Stimulated activated memory B cell treated with anti-CD40 and anti-IgM and Interleukin-4, amounts not matched to agents 10 μg/mL and 1 μg/mL and 100 μg/mL, for 72 hours (primary cell): ENCODE results near the gene ZFR.
A peak's percentile ranks its signal among the peaks of the same experiment; 100 is the strongest.
"Not testable (repeated sequence)": the region's sequence is repeated elsewhere in the genome, so short reads cannot be mapped to it uniquely, and the experiment has no call there.

Experiments
- ATAC-seq: fragments of 150-1000 bp; cut with Tn5 transposase; 2 replicates; pipeline ENCODE4 v1.10.0; 2021
- H3K27ac Mint-ChIP-seq: one replicate; pipeline ENCODE4 v1.8.0; 2022; ENCODE audit warnings: mild to moderate bottlenecking, mixed read lengths
- H3K27me3 Mint-ChIP-seq: one replicate; pipeline ENCODE4 v1.8.0; 2022; ENCODE audit warnings: mixed read lengths
- H3K36me3 Mint-ChIP-seq: one replicate; pipeline ENCODE4 v1.8.0; 2022; ENCODE audit warnings: mixed read lengths
- H3K4me1 Mint-ChIP-seq: one replicate; pipeline ENCODE4 v1.8.0; 2022; ENCODE audit warnings: mixed read lengths
- H3K4me3 Mint-ChIP-seq: one replicate; pipeline ENCODE4 v1.8.0; 2022; ENCODE audit warnings: mild to moderate bottlenecking, moderate library complexity, mixed read lengths
- H3K9me3 Mint-ChIP-seq: one replicate; pipeline ENCODE4 v1.8.0; 2022; ENCODE audit warnings: mixed read lengths

The ZFR gene

DNA sequence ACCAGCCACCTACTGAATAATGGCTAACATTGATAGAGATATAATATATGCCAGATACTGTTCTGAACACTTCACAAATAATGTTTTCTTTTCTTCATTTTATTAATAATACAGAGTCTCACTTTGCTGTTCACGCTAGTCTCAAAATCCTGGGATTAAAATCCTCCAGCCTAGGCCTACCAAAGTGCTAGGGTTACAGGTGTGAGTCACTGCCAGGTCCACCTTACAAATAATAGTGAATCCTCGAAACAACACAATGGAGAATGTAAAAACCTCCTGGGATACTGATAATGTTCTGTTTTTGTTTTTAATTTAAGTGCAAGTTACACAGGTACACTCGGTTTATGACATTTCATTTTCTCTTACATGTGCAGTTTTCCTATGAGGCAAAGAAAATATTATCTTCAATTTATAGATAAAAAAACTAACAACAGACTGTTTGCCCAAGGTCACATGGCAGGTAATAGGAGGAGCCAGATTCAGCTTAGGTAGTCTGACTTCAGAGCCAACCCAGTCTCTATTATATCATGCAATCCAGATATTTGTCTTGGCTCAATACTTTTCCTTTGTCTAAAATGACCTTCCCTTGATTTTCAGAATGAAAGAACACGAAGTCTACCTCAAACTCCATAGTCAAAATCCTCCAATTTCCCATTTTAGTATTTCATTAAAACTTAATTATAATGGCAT lies 7.8 kb downstream of the ZFR start:
- Mint-ChIP-seq H3K27me3 (no peaks in the 10 kb centered on the region), H3K4me3 (no peak overlapping the region), H3K9me3 (no peaks in the 10 kb centered on the region), H3K27ac (no peak overlapping the region), H3K4me1 (peaks cover 18% of the 10 kb centered on the region), H3K36me3 (peaks cover 12% of the 10 kb centered on the region)
- ATAC-seq: no peak

DNA sequence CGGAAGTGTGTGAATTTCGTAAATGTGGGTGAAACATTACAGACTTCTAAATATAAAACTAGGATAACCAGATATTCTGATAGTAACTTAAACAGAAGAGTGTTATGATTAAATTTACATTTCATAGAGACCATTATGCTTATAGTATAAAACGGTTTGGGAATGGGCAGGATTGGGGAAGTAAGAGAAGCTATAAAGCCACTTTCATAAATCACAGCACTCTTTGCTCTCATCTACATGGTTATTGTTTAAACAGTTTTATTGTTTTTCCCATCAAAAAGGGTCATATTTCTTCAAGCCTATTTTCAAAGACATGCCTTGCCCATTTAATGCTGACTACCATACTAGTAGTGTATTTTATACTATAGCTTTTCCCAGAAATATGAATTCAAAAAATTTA lies 9.2 kb downstream of the ZFR start:
- Mint-ChIP-seq H3K4me3 (no peak overlapping the region), H3K27me3 (no peaks in the 10 kb centered on the region), H3K9me3 (no peaks in the 10 kb centered on the region), H3K27ac (no peak overlapping the region), H3K36me3 (peaks cover 19% of the 10 kb centered on the region), H3K4me1 (peaks cover 28% of the 10 kb centered on the region)
- ATAC-seq: no peak

DNA sequence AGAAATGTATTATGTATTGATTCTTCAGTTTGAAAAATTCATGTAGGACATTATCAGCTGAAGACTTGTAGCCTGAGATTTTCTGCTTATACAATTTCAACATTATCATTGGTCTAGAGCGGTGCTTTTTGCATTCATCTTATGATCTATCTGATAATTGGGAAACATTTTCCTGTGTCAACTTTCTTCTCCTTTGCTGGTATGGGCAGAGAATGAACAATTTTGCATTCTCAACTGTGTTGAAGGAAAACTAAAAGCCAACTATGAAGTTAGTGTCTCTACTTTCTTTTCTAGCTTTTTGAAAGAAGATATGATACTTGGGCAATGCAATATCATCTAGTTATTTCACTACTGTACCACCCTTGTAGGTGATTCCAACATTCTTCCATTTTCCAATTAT lies 10.3 kb downstream of the ZFR start:
- Mint-ChIP-seq H3K27me3 (no peaks in the 10 kb centered on the region), H3K36me3 (peaks cover 29% of the 10 kb centered on the region), H3K4me3 (no peak overlapping the region), H3K9me3 (no peaks in the 10 kb centered on the region), H3K27ac (no peak overlapping the region), H3K4me1 (peaks cover 34% of the 10 kb centered on the region)
- ATAC-seq: no peak

DNA sequence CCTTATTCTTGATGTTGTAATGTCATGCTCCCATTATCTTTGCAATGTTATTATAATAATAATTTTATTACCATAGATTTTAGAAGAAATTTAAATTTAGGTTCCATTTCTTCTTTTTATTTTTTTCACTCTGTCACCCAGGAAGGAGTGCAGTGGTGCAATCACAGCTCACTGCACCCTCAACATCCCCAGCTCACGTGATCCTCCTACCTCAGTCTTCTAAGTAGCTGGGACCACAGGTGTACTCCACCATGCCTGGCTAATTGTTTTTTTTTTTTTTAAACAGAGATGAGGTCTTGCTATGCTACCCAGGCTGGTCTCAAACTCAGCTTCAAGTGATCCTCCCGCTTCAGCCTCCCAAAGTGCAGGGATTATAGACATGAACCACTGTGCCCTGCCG lies 11.9 kb downstream of the ZFR start:
- Mint-ChIP-seq H3K9me3 (no peaks in the 10 kb centered on the region), H3K4me3 (no peak overlapping the region), H3K36me3 (peaks cover 44% of the 10 kb centered on the region), H3K27ac (no peak overlapping the region), H3K4me1 (peaks cover 34% of the 10 kb centered on the region), H3K27me3 (no peaks in the 10 kb centered on the region)
- no peak for ATAC-seq

DNA sequence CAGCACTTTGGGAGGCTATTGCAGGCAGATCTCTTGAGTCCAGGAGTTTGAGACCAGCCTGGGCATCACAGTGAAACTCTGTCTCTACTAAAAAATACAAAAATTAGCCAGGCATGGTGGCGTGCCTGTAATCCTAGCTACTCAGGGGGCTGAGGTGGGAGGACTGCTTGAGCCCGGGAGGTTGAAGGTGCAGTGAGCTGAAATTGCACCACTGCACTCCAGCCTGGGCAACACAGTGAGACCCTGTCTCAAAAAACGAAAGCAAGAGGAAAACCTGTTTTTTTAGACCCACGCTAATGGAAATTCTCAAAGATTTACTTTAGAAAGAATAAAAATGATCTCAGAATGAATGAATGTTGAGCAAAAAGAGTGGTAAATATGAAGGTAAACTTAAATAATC lies 13.7 kb downstream of the ZFR start:
- H3K27me3 Mint-ChIP-seq, H3K9me3 Mint-ChIP-seq, ATAC-seq, H3K4me3 Mint-ChIP-seq: not testable (repeated sequence)
- Mint-ChIP-seq H3K4me1 (peaks cover 34% of the 10 kb centered on the region), H3K36me3 (peaks cover 61% of the 10 kb centered on the region), H3K27ac (peak overlapping the region; percentile 55)

DNA sequence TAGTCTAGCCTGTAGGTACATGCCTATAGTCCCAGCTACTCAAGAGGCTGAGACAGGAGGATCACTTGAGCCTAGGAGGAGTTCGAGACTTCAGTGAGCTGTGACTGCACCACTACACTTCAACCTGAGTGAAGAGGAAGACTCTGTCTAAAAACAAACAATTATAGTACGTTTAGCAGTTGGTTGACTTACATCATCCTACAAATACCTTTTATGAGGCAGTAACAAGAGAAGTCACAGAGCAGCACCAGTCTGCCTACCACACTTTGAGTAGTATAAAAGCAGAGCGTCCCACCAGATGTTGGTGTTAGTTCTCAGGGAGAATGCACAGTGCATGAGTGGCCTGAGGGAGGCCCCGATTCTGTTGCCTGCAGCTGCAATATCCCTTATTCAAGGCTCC lies 16.1 kb downstream of the ZFR start:
- H3K36me3 Mint-ChIP-seq: peaks cover 73% of the 10 kb centered on the region
- no peaks in the 10 kb centered on the region for H3K27me3 Mint-ChIP-seq
- H3K9me3 Mint-ChIP-seq: no peaks in the 10 kb centered on the region
- no peak overlapping the region for H3K4me3 Mint-ChIP-seq
- peaks cover 47% of the 10 kb centered on the region for H3K4me1 Mint-ChIP-seq
- ATAC-seq: no peak
- no peak overlapping the region for H3K27ac Mint-ChIP-seq

DNA sequence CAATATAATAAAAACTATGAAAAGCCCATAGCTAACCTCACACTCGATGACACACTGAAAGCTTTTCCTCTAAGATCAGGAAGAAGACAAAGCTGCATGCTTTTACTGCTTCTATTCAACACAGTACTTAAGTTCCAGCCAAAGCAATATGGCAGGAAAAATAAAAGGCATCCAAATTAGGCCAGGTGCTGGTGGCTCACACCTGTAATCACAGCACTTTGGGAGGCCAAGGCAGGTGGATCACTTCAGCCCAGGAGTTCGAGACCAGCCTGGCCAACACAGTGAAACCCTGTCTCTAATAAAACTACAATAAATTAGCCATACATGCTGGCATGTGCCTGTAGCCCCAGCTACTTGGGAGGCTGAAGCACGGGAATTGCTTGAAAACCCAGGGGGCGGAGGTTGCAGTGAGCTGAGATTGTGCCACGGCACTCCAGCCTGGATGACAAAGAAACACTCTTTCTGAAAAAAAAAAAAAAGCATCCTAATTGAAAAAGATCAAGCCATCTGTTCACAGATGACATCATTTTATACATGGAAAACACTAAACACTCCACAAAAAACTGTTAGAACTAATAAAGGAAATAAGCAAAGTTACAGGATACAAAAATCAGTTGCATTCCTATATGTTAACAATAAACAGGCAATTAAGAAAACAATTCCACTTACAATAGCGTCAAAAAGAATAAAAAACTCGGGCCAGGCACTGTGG lies 17.9 kb downstream of the ZFR start:
- Mint-ChIP-seq H3K27me3 (no peaks in the 10 kb centered on the region), H3K36me3 (peaks cover 67% of the 10 kb centered on the region), H3K4me1 (peaks cover 45% of the 10 kb centered on the region), H3K27ac (no peak overlapping the region), H3K9me3 (no peaks in the 10 kb centered on the region), H3K4me3 (no peak overlapping the region)
- no peak for ATAC-seq

DNA sequence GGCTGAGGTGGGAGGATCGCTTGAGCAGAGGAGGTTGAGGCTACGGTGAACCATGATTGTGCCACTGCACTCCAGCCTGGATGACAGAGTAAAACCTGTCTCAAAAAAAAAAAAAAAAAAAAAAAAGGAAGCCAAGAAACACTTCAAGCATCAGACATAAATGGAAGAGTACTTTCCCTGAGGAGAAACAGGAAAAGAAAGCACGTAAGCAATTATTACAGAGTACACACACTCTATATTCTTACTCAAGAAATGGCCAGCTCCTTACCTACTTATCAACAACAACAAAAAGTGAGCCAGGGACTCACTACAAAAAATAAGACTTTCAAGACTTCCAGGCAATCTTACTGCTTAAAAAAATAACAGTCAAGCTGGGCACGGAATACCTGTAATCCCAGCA lies 21.8 kb downstream of the ZFR start:
- no peak overlapping the region for H3K27ac Mint-ChIP-seq
- H3K36me3 Mint-ChIP-seq: peaks cover 45% of the 10 kb centered on the region
- no peaks in the 10 kb centered on the region for H3K9me3 Mint-ChIP-seq
- no peak for ATAC-seq
- peaks cover 48% of the 10 kb centered on the region for H3K4me1 Mint-ChIP-seq
- no peak overlapping the region for H3K4me3 Mint-ChIP-seq
- H3K27me3 Mint-ChIP-seq: no peaks in the 10 kb centered on the region

DNA sequence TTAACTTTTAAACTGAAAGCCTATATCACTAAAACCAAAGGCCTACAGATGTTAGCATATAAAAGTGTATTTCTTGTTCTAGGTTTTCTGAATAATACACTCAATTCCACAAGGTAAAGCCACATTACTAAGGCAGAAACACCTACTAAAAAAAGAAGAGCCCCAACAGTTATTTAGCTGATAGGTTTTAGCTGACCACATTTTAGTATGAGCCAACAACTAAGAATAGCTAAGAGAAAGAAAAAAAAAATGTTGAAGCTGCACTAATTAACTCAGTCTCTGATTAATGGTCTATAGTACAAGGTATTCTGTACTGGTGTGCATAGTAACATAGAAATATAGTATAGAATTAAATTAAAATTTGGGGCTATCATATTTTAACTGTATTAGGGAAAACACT lies 23.5 kb downstream of the ZFR start:
- Mint-ChIP-seq H3K4me3 (no peak overlapping the region), H3K4me1 (peaks cover 48% of the 10 kb centered on the region), H3K27ac (no peak overlapping the region), H3K9me3 (no peaks in the 10 kb centered on the region), H3K36me3 (peaks cover 43% of the 10 kb centered on the region), H3K27me3 (no peaks in the 10 kb centered on the region)
- no peak for ATAC-seq

DNA sequence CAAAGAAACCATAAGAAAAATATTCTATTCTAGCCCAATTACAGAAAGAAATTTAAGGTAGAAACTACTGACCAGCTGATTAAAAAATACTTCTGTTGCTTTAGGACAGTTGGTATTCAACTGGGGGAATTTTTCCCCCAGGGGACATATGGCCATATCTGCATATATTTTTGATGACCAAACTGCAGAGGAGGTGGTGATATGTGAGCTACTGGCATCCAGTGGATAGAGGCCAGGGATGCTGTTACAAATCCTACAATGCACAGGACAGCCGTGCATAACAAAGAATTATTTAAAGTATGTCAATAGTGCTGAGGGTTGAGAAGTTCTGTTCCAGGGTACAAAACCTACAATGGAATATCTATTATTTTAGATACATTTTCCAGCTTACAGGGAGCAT lies 24.0 kb downstream of the ZFR start:
- no peaks in the 10 kb centered on the region for H3K9me3 Mint-ChIP-seq
- H3K27me3 Mint-ChIP-seq: no peaks in the 10 kb centered on the region
- peaks cover 44% of the 10 kb centered on the region for H3K36me3 Mint-ChIP-seq
- peaks cover 48% of the 10 kb centered on the region for H3K4me1 Mint-ChIP-seq
- H3K4me3 Mint-ChIP-seq: no peak overlapping the region
- no peak overlapping the region for H3K27ac Mint-ChIP-seq
- no peak for ATAC-seq

DNA sequence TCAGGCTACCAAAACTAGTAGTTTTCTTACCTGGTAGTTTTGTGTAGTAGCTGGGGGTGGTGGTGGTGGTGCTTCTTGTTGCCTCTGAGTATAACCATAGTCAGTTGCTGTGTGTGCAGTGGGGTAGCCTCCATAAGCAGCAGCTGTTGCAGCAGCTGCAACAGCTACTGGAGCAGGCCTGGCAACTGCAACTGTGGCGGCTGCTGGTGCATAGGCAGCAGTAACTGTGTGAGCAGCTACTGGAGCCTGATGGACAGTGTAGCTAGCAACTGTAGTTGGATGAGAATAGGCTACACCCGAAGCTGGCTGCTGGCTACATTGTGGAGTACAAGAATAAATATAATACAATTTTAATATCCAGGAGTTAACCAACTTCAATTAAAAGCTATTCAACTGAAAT lies 24.7 kb downstream of the ZFR start:
- H3K4me1 Mint-ChIP-seq: peaks cover 44% of the 10 kb centered on the region
- no peaks in the 10 kb centered on the region for H3K27me3 Mint-ChIP-seq
- no peaks in the 10 kb centered on the region for H3K9me3 Mint-ChIP-seq
- peaks cover 44% of the 10 kb centered on the region for H3K36me3 Mint-ChIP-seq
- no peak overlapping the region for H3K4me3 Mint-ChIP-seq
- no peak for ATAC-seq
- H3K27ac Mint-ChIP-seq: no peak overlapping the region

DNA sequence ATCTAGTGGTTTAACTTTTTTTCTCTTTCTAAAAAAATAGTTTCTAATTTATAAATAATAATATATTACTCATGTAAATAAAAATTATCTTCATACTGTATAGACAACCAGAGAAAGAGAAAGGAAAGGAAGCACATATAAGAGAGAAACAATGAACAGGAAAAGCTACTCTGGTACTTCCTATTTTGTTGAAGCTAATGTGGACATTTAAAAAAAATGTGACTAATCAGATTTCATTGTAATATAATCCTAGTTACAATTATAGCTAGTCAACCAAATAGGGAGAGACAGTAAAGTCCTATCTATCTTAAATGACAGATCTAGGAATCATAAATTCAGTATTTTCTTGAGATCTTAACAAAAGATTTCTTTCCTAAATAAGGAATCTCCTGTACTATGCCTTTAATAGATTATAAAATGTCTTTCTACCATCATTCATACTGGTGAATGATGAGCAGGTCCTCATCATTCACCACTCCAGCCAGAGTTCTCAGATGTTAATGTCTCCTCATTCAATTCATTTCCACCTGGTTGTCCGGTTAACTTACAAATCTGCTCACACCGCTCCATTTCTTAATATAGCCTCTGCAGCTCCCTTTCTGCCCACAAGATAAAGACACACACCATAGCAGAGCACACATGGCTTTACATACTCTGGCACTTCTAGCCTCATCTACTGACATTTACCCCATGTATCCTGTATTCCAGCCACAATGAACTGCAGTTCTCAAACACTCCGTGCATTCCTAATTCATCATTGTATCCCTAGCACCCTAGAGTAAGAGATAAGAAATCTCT lies 30.9 kb downstream of the ZFR start:
- Mint-ChIP-seq H3K9me3 (no peaks in the 10 kb centered on the region), H3K27me3 (no peaks in the 10 kb centered on the region), H3K27ac (no peak overlapping the region), H3K36me3 (peaks cover 60% of the 10 kb centered on the region), H3K4me1 (peaks cover 5% of the 10 kb centered on the region), H3K4me3 (no peak overlapping the region)
- ATAC-seq: no peak

DNA sequence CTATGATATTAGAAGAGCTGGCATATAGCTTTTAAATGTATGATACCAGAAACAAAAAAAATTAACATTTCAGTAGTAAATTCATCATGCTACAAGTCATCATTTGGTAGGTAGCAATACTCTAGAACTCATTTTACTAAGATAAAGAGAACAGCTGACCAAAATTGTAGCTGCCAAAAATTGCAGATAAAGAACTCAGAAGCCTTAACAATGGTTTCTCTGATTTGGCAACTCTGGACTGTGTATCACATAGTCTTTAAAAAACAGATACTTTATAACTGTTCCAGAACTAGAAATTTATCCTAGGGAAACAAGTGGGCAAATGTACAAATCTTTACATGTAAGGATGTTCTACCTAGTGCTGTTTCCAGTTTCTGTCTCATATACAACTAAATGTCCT lies 33.9 kb downstream of the ZFR start:
- no peak overlapping the region for H3K27ac Mint-ChIP-seq
- no peak for ATAC-seq
- no peak overlapping the region for H3K4me3 Mint-ChIP-seq
- no peaks in the 10 kb centered on the region for H3K27me3 Mint-ChIP-seq
- peaks cover 50% of the 10 kb centered on the region for H3K36me3 Mint-ChIP-seq
- H3K4me1 Mint-ChIP-seq: peaks cover 5% of the 10 kb centered on the region
- no peaks in the 10 kb centered on the region for H3K9me3 Mint-ChIP-seq

DNA sequence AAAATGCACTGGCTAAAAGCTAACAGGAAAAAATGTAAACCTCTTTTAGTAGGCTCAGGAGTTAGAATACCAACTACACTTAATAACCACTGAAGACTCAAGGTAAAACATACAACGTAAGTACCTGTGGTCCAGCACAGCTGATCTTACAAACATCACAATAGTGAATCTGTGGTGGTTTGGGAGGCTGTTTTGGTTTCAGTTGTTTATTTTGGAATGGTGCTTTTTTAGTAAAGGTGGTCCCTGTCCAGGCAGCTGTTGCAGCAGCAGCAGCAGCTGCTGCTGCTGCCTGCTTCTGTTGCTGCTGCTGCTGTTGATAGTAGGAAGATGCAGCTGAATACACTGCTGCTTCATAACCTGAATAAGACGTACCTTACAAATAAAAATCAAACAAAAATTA lies 37.9 kb downstream of the ZFR start:
- H3K27me3 Mint-ChIP-seq: no peaks in the 10 kb centered on the region
- H3K36me3 Mint-ChIP-seq: peaks cover 50% of the 10 kb centered on the region
- H3K9me3 Mint-ChIP-seq: no peaks in the 10 kb centered on the region
- H3K4me1 Mint-ChIP-seq: no peaks in the 10 kb centered on the region
- no peak overlapping the region for H3K27ac Mint-ChIP-seq
- no peak overlapping the region for H3K4me3 Mint-ChIP-seq
- ATAC-seq: no peak

DNA sequence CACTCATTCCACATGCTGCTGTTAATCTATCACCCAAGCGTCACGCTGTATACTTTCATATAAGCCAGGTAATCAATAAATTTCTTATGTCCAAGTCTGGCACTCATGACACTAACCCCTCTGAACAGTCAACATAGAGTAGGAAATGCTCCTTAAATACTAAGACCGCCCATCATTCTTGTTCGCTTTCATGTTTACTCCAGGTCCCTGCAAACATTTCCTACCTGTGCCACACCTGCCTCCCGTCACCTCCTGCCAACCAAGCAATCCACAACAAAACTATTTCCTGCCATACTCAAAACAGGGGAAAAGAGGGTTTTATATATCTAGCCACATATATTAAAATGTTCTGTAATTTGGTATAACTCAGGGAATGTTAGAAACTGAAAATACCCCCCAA lies 39.0 kb downstream of the ZFR start:
- Mint-ChIP-seq H3K4me1 (no peaks in the 10 kb centered on the region), H3K4me3 (no peak overlapping the region), H3K27me3 (no peaks in the 10 kb centered on the region), H3K9me3 (no peaks in the 10 kb centered on the region), H3K36me3 (peaks cover 49% of the 10 kb centered on the region), H3K27ac (no peak overlapping the region)
- no peak for ATAC-seq

DNA sequence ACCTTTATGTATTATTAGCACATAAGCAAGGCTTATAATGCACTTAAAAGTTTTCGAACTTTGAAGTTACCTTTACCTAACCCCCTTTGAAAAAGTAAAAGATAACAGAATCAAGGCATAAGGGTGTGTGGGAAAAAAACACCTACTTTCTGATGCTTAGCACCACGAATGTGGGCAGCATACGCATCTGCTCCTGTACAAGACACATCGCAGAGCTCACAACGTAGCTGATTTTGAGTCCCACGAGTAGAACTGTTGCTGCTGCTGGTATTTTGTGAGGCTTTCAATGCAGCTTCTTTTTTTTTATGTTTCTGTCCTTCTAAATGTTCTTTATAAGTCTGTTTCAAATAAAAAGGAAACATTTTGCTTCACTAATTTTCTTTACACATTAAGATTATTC lies 40.8 kb downstream of the ZFR start:
- H3K4me3 Mint-ChIP-seq: no peak overlapping the region
- H3K4me1 Mint-ChIP-seq: no peaks in the 10 kb centered on the region
- H3K27me3 Mint-ChIP-seq: no peaks in the 10 kb centered on the region
- no peaks in the 10 kb centered on the region for H3K9me3 Mint-ChIP-seq
- no peak overlapping the region for H3K27ac Mint-ChIP-seq
- ATAC-seq: no peak
- peaks cover 58% of the 10 kb centered on the region for H3K36me3 Mint-ChIP-seq
